Measurements from ENCODE around the gene RASA4.
"Not testable (repeated sequence)": the region's sequence is repeated elsewhere in the genome, so short reads cannot be mapped to it uniquely, and the experiment has no call there.

The RASA4 gene

GRCh38 chr7:102616507-102617125 lies at the start of gene RASA4:
RASA4 (minus strand) TSS chr7:102616756; CDS start chr7:102616689, 67 bp downstream.
- DNase-seq (ENCODE audit: low spot score): peak; percentile 17

GRCh38 chr7:102664765-102665164 lies 48.2 kb upstream of the RASA4 start:
- not testable (repeated sequence) for DNase-seq (ENCODE audit: low spot score)

GRCh38 chr7:102649924-102650323 lies 33.4 kb upstream of the RASA4 start, which contains the start of gene SPDYE2B:
SPDYE2B (plus strand) TSS chr7:102650319; CDS start chr7:102652349, 2,030 bp downstream.
- DNase-seq (ENCODE audit: low spot score): not testable (repeated sequence)

GRCh38 chr7:102647813-102648212 lies 31.3 kb upstream of the RASA4 start:
- DNase-seq (ENCODE audit: low spot score): not testable (repeated sequence)

GRCh38 chr7:102643404-102643803 lies 26.8 kb upstream of the RASA4 start:
- DNase-seq (ENCODE audit: low spot score): not testable (repeated sequence)

- not testable (repeated sequence) for DNase-seq (ENCODE audit: low spot score)
Observed at GRCh38 chr7:102642691-102643090, 26.1 kb upstream of the RASA4 start, which contains the start of gene UPK3BL1. UPK3BL1 (minus strand) TSS chr7:102642791; CDS start chr7:102642741, 50 bp downstream.

- not testable (repeated sequence) for DNase-seq (ENCODE audit: low spot score)
Observed at GRCh38 chr7:102638848-102639247, 22.3 kb upstream of the RASA4 start.

- DNase-seq (ENCODE audit: low spot score): not testable (repeated sequence)
Observed at GRCh38 chr7:102636956-102637355, 20.4 kb upstream of the RASA4 start.

- DNase-seq (ENCODE audit: low spot score): not testable (repeated sequence)
Observed at GRCh38 chr7:102635354-102635753, 18.8 kb upstream of the RASA4 start.

- not testable (repeated sequence) for DNase-seq (ENCODE audit: low spot score)
Observed at GRCh38 chr7:102634299-102634698, 17.7 kb upstream of the RASA4 start.

- not testable (repeated sequence) for DNase-seq (ENCODE audit: low spot score)
Observed at GRCh38 chr7:102630622-102631021, 14.1 kb upstream of the RASA4 start.

GRCh38 chr7:102627271-102627904 lies 10.8 kb upstream of the RASA4 start:
- DNase-seq (ENCODE audit: low spot score): not testable (repeated sequence)

GRCh38 chr7:102618122-102618521 lies 1.6 kb upstream of the RASA4 start:
- DNase-seq (ENCODE audit: low spot score): not testable (repeated sequence)

GRCh38 chr7:102615930-102616329 lies 626 bp downstream of the RASA4 start:
- DNase-seq (ENCODE audit: low spot score): not testable (repeated sequence)

GRCh38 chr7:102614873-102615272 lies 1.7 kb downstream of the RASA4 start:
- not testable (repeated sequence) for DNase-seq (ENCODE audit: low spot score)

- not testable (repeated sequence) for DNase-seq (ENCODE audit: low spot score)
Observed at GRCh38 chr7:102614346-102614697, 2.2 kb downstream of the RASA4 start.

GRCh38 chr7:102613575-102614345 lies 2.8 kb downstream of the RASA4 start:
- DNase-seq (ENCODE audit: low spot score): not testable (repeated sequence)

GRCh38 chr7:102611675-102612325 lies 4.8 kb downstream of the RASA4 start:
- not testable (repeated sequence) for DNase-seq (ENCODE audit: low spot score)

GRCh38 chr7:102611013-102611674 lies 5.4 kb downstream of the RASA4 start:
- not testable (repeated sequence) for DNase-seq (ENCODE audit: low spot score)

- not testable (repeated sequence) for DNase-seq (ENCODE audit: low spot score)
Observed at GRCh38 chr7:102610441-102610840, 6.1 kb downstream of the RASA4 start.

- not testable (repeated sequence) for DNase-seq (ENCODE audit: low spot score)
Observed at GRCh38 chr7:102609734-102610133, 6.8 kb downstream of the RASA4 start.

Measured in CD4-positive, alpha-beta T cell treated with Interleukin-15 for 4 hours (primary cell).